ENCODE results near the gene CD68. TPM values are rescaled to one million over a fixed set of nuclear protein-coding genes. Genes with fewer than 3 reads are reported as not detected.

The CD68 gene
- total and polyA plus RNA-seq, 2 donors, result 47.0 to 124 TPM

DNA sequence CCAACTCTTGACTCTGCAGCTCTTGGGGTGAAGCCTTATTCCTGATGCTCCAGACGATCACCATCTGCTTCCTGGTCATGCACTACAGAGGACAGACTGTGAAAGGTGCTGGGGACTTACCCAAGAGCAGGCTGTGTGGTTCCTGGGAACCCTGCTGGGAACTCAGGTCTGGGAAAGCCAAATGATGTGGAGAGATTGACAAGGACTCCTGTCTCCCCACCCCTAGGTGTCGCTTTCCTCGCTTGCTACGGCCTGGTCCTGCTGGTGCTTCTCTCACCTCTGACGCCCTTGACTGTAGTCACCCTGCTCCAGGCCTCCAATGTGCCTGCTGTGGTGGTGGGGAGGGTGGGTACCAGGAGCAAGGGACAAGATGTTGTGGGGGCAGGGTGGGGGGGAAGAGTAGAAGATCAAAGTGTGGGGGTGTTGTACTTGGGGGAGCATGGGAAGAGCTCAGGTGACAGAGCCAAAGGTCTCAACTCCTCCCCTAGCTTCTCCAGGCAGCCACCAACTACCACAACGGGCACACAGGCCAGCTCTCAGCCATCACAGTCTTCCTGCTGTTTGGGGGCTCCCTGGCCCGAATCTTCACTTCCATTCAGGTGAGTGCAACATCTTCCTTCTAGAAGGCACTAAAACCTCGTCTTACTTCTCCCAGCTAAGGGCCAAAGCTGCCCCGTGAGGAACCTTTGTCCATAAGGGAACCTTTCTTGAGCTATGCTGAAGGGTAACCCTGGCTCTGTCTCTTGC is 7.4 kb downstream of the CD68 start:
- Histone ChIP-seq H3K9me3 (ENCODE audit: control insufficient read depth in 2 of 2, insufficient read depth in 1 of 2, low read length in 1 of 2) (peaks cover 0 to 12% of the 10 kb centered on the region in 2 donors), H3K27ac (ENCODE audit: low read depth in 1 of 2, low read length in 1 of 2) (no peak overlapping the region), H3K4me1 (ENCODE audit: control insufficient read depth in 2 of 2, insufficient read depth in 2 of 2, low read length in 2 of 2) (peaks cover 19 to 55% of the 10 kb centered on the region in 2 donors), H3K27me3 (ENCODE audit: control insufficient read depth in 2 of 2, insufficient read depth in 1 of 2, low read length in 1 of 2) (no peaks in the 10 kb centered on the region), H3K36me3 (ENCODE audit: control insufficient read depth in 2 of 2, insufficient read depth in 2 of 2, low read length in 1 of 2) (peaks cover 37 to 56% of the 10 kb centered on the region in 2 donors), H3K4me3 (ENCODE audit: low read length in 2 of 2) (no peak overlapping the region)
- WGBS, result 97% methylated on average over 9 of the region's 9 CpGs
- no peak for DNase-seq (ENCODE audit: low read depth in 6 of 9, low spot score in 9 of 9)

DNA sequence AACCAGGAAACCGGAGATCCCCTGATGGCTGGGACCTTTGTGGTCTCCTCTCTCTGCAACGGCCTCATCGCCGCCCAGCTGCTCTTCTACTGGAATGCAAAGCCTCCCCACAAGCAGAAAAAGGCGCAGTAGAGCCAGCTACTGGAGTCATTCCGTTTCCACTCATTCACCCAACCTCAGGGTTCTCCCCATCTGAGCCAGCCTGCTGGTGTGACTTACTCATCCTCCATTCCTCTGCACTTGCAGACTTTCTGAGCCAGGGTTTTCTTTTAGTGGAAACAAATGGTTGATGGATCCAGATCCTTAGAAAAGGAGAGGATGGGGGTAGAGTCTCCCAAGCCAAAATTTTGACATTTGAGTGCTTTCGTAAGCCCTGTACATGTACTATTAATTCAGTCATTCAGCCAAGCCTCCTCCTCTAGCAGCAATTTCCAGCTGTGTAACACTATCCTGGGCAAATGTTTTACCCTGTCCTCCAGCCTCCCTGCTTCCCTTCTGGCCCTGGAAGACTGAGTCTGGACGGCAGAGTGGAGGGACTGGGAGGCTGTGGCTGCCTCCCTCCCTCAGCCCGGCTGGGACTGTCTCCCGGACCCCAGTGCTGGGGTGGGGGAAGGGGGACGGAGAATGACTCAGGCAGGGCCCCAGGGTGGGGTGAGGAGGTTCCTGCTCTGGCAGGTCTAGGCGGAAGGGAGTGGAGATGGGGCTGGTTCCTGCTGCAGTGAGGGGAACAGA is 8.1 kb downstream of the CD68 start:
- peak overlapping the region in 1 of 2 donors; percentile 57 for H3K27ac ChIP-seq (ENCODE audit: low read depth in 1 of 2, low read length in 1 of 2)

GRCh38 chr17:7588553-7589203 is 9.2 kb downstream of the CD68 start:
- Histone ChIP-seq H3K4me3 (ENCODE audit: low read length in 2 of 2) (peak overlapping the region in 1 of 2 donors; percentile 8), H3K9me3 (ENCODE audit: control insufficient read depth in 2 of 2, insufficient read depth in 1 of 2, low read length in 1 of 2) (no peaks in the 10 kb centered on the region), H3K36me3 (ENCODE audit: control insufficient read depth in 2 of 2, insufficient read depth in 2 of 2, low read length in 1 of 2) (peaks cover 56 to 74% of the 10 kb centered on the region in 2 donors), H3K4me1 (ENCODE audit: control insufficient read depth in 2 of 2, insufficient read depth in 2 of 2, low read length in 2 of 2) (peaks cover 8 to 38% of the 10 kb centered on the region in 2 donors), H3K27me3 (ENCODE audit: control insufficient read depth in 2 of 2, insufficient read depth in 1 of 2, low read length in 1 of 2) (no peaks in the 10 kb centered on the region), H3K27ac (ENCODE audit: low read depth in 1 of 2, low read length in 1 of 2) (peak overlapping the region in 1 of 2 donors; percentile 47)
- WGBS, result 93% methylated on average over 30 of the region's 30 CpGs
- DNase-seq (ENCODE audit: low read depth in 6 of 9, low spot score in 9 of 9), result no peak

More for the DNA sequence above, 8.1 kb downstream of the CD68 start:
- DNase-seq (ENCODE audit: low read depth in 6 of 9, low spot score in 9 of 9), result no peak
- H3K36me3 ChIP-seq (ENCODE audit: control insufficient read depth in 2 of 2, insufficient read depth in 2 of 2, low read length in 1 of 2), result peaks cover 45 to 63% of the 10 kb centered on the region in 2 donors
- WGBS, result 91% methylated on average over 12 of the region's 12 CpGs
- no peaks in the 10 kb centered on the region for H3K27me3 ChIP-seq (ENCODE audit: control insufficient read depth in 2 of 2, insufficient read depth in 1 of 2, low read length in 1 of 2)
- peaks cover 11 to 47% of the 10 kb centered on the region in 2 donors for H3K4me1 ChIP-seq (ENCODE audit: control insufficient read depth in 2 of 2, insufficient read depth in 2 of 2, low read length in 2 of 2)
- H3K4me3 ChIP-seq (ENCODE audit: low read length in 2 of 2), result no peak overlapping the region
- H3K9me3 ChIP-seq (ENCODE audit: control insufficient read depth in 2 of 2, insufficient read depth in 1 of 2, low read length in 1 of 2), result peaks cover 0 to 7% of the 10 kb centered on the region in 2 donors

DNA sequence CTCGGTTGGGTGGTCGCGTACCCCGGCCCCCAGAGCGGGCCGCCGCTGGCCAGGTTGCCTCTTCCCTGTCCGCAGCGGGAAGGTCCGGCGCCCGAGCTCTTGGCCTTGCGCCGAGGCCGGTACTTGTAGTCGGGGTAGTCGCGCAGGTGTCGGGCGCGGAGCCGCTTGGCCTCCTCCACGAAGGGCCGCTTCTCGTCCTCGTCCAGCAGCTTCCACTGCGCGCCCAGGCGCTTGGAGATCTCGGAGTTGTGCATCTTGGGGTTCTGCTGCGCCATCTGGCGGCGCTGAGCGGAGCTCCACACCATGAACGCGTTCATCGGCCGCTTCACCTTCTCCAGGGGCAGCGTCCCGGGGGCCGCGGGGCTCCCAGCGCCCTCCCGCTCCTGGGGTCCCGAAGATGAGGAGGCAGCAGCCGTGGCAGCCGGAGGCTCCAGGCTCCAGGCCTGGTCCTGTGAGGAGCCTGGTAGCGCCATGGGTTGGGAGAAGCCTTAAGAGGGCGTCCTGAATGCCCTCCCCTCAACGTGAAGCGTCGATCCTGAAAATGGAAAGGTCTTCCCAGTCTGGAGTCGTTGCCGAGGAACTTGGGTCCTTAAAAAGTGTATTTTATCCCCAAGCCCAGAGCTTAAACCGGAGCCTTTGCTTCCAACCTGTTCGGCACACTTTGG is 9.9 kb downstream of the CD68 start:
- peaks cover 7 to 34% of the 10 kb centered on the region in 2 donors for H3K4me1 ChIP-seq (ENCODE audit: control insufficient read depth in 2 of 2, insufficient read depth in 2 of 2, low read length in 2 of 2)

DNA sequence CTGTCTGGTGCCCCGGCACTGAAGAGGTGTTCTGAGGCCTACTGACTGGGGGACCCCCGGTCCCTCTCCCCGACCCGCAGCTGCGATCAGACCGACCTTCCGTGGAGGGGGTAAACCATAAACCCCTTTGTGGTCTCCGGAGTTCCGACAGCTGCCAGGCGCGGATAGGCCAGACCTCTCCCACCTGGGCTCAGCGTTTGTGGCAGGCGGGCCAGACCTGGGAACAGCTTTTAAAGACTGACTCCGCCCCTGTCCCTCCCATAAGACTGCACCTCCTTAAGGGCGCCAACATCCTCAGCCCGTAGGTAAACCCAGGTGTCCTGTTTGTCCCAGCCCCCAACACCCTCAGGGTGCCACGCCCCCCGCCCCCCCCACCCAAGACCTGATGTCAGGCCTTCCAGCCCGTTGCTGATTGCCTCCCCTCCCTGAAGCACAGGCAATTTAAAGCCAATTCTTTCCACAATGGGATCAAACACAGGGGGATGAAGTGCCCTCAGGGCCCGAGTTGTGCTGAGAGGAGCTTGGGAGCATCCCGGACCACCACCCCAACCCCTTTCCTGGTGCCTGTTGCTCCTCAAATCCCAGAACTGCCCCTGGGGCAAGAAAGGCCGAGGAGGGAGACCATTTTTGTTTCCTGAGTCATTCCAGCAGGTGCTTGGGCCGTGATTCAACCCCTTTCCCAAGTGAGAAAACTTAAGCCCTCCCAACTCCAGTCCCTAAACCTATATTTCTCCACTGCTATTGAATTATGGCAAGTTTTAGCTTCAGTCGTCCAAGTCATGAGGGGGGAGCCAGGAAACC is 10.7 kb downstream of the CD68 start, which contains the start of gene SOX15:
TSS of gene SOX15 (minus strand) at position 204 of the 801 bp plus-strand sequence. CDS start 418 bp downstream, outside the sequence.
- Histone ChIP-seq H3K4me1 (ENCODE audit: control insufficient read depth in 2 of 2, insufficient read depth in 2 of 2, low read length in 2 of 2) (peaks cover 0 to 26% of the 10 kb centered on the region in 2 donors), H3K9me3 (ENCODE audit: control insufficient read depth in 2 of 2, insufficient read depth in 1 of 2, low read length in 1 of 2) (no peaks in the 10 kb centered on the region), H3K27ac (ENCODE audit: low read depth in 1 of 2, low read length in 1 of 2) (peak within 1 kb of the TSS in 1 of 2 donors; percentile 43), H3K27me3 (ENCODE audit: control insufficient read depth in 2 of 2, insufficient read depth in 1 of 2, low read length in 1 of 2) (no peaks in the 10 kb centered on the region), H3K4me3 (ENCODE audit: low read length in 2 of 2) (peak within 1 kb of the TSS in 1 of 2 donors; percentile 8), H3K36me3 (ENCODE audit: control insufficient read depth in 2 of 2, insufficient read depth in 2 of 2, low read length in 1 of 2) (peaks cover 68 to 88% of the 10 kb centered on the region in 2 donors)
- 66% methylated on average over 24 of the region's 24 CpGs for WGBS
- peak in 1 of 9 donors; percentile 41 for DNase-seq (ENCODE audit: low read depth in 6 of 9, low spot score in 9 of 9)

More for the DNA sequence above, 9.9 kb downstream of the CD68 start:
- Histone ChIP-seq H3K27ac (ENCODE audit: low read depth in 1 of 2, low read length in 1 of 2) (peak overlapping the region in 1 of 2 donors; percentile 43), H3K27me3 (ENCODE audit: control insufficient read depth in 2 of 2, insufficient read depth in 1 of 2, low read length in 1 of 2) (no peaks in the 10 kb centered on the region), H3K9me3 (ENCODE audit: control insufficient read depth in 2 of 2, insufficient read depth in 1 of 2, low read length in 1 of 2) (no peaks in the 10 kb centered on the region), H3K36me3 (ENCODE audit: control insufficient read depth in 2 of 2, insufficient read depth in 2 of 2, low read length in 1 of 2) (peaks cover 61 to 81% of the 10 kb centered on the region in 2 donors), H3K4me3 (ENCODE audit: low read length in 2 of 2) (peak overlapping the region in 1 of 2 donors; percentile 8)
- WGBS, result 52% methylated on average over 56 of the region's 56 CpGs
- peak in 3 of 9 donors; percentile 61 to 81 (median 78) for DNase-seq (ENCODE audit: low read depth in 6 of 9, low spot score in 9 of 9)

- 96% methylated on average over 4 of the region's 4 CpGs for WGBS
- Histone ChIP-seq H3K27me3 (ENCODE audit: control insufficient read depth in 2 of 2, insufficient read depth in 1 of 2, low read length in 1 of 2) (no peaks in the 10 kb centered on the region), H3K4me3 (ENCODE audit: low read length in 2 of 2) (no peak overlapping the region), H3K9me3 (ENCODE audit: control insufficient read depth in 2 of 2, insufficient read depth in 1 of 2, low read length in 1 of 2) (no peaks in the 10 kb centered on the region), H3K27ac (ENCODE audit: low read depth in 1 of 2, low read length in 1 of 2) (no peak overlapping the region), H3K4me1 (ENCODE audit: control insufficient read depth in 2 of 2, insufficient read depth in 2 of 2, low read length in 2 of 2) (peaks cover 0 to 19% of the 10 kb centered on the region in 2 donors), H3K36me3 (ENCODE audit: control insufficient read depth in 2 of 2, insufficient read depth in 2 of 2, low read length in 1 of 2) (peaks cover 75 to 93% of the 10 kb centered on the region in 2 donors)
- DNase-seq (ENCODE audit: low read depth in 6 of 9, low spot score in 9 of 9), result no peak
Measured at GRCh38 chr17:7590743-7591142, 11.3 kb downstream of the CD68 start.

DNA sequence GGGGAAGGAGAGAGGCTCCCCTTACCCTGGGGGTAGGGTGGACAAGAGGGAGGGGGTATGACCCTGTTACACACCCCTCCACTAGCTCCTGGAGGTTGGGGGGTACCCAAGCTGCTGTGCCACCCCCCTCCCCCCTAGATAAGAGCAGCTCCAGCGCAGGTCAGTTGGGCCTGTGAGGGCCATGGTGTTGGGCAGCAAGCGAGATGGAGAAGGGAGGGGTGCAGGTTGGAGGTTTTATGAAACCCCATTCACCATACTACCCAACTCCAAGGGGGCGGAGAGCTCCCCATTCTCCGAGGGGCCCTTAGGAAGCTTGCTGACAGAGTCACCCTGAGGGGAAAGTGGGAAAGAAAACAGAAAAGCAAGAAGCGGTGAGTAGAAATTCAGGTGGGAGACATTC is 12.2 kb downstream of the CD68 start:
- Histone ChIP-seq H3K9me3 (ENCODE audit: control insufficient read depth in 2 of 2, insufficient read depth in 1 of 2, low read length in 1 of 2) (no peaks in the 10 kb centered on the region), H3K27ac (ENCODE audit: low read depth in 1 of 2, low read length in 1 of 2) (no peak overlapping the region), H3K27me3 (ENCODE audit: control insufficient read depth in 2 of 2, insufficient read depth in 1 of 2, low read length in 1 of 2) (no peaks in the 10 kb centered on the region), H3K4me3 (ENCODE audit: low read length in 2 of 2) (no peak overlapping the region), H3K36me3 (ENCODE audit: control insufficient read depth in 2 of 2, insufficient read depth in 2 of 2, low read length in 1 of 2) (peaks cover 79 to 96% of the 10 kb centered on the region in 2 donors), H3K4me1 (ENCODE audit: control insufficient read depth in 2 of 2, insufficient read depth in 2 of 2, low read length in 2 of 2) (peaks cover 0 to 18% of the 10 kb centered on the region in 2 donors)
- WGBS, result 97% methylated on average over 5 of the region's 5 CpGs
- no peak for DNase-seq (ENCODE audit: low read depth in 6 of 9, low spot score in 9 of 9)

Data from thymus (tissue), 11 donors.